Measurements from ENCODE around the gene VSIG2. TPM values are rescaled to one million over a fixed set of nuclear protein-coding genes. Genes with fewer than 3 reads are reported as not detected.
A peak's percentile ranks its signal among the peaks of the same experiment; 100 is the strongest.

VSIG2 gene
- total RNA-seq, 1 donor from 2014 or later, result 1.3 TPM

DNA sequence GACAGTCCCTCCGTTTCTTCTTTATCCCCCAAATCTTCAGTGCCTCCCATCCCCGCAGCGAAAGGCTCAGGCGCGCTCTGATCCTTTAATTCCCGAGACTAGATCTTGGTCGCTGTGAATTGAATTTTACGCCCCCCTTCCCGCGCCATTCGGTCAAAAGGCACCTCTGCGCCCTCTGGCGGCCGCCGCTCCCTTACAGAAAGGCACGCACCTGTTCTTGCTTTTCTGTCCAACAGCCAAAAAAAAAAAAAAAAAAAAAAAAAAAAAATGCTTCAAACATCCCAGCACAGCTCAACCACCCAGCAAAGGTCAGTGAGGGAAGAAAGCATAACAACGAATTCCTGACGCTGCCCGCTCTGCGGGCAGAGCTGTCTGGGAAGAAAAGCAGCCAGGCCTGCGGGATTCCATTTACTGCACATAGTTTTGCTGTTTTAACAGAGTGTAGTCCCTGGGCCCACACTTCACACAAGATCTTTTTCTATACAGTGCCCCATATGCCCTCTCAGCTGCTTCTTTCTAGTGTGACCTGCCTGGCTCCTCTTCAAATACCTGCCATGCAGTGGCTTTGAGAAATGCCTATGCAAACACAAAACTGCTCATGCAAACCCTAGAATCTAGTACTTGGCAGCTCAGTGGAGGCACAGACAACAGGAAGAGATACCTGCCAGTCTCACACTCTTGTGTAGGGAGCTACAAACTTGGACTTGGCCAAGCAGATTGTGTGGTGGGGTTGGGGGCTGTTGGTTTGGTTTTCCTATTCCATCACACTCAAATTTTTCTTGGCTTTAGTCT is 11.3 kb upstream of the VSIG2 start:
- ATAC-seq (peak; percentile 72), DNase-seq (ENCODE audit: low spot score) (peak; percentile 80)

DNA sequence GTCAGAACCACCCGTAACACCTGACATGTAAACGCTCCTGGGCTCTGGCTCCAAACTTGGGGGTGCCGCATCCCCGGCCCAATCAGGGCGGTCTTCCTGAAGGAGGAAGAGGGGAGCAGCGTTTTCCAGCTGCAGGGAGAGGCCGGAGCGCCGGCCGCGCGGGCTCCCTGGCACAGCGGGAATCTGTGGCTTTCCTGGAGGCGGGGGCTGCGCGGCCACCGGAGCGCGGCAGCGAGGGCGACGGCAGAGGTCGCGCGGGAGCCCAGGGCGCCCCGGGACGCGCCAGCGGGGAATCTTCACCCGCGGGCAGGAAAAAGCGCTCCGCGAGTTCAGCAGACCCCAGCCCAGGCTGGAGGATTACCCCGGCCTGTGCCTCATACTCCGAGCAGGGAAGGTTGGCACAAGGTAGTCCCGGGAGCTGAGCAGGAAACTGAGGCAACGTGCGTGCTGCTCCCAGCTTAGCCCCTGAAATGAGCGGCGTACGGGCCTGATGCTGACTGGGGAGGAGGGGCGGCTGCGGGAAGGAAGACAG is 10.6 kb upstream of the VSIG2 start:
- no peak for DNase-seq (ENCODE audit: low spot score)
- ATAC-seq, result peak; percentile 19

GRCh38 chr11:124762105-124762623 is 10.1 kb upstream of the VSIG2 start, which contains the start of gene ESAM:
TSS of gene ESAM (minus strand) at chr11:124762290. CDS start at chr11:124762154, 136 bp downstream.
- peak; percentile 55 for DNase-seq (ENCODE audit: low spot score)
- peak; percentile 67 for ATAC-seq

DNA sequence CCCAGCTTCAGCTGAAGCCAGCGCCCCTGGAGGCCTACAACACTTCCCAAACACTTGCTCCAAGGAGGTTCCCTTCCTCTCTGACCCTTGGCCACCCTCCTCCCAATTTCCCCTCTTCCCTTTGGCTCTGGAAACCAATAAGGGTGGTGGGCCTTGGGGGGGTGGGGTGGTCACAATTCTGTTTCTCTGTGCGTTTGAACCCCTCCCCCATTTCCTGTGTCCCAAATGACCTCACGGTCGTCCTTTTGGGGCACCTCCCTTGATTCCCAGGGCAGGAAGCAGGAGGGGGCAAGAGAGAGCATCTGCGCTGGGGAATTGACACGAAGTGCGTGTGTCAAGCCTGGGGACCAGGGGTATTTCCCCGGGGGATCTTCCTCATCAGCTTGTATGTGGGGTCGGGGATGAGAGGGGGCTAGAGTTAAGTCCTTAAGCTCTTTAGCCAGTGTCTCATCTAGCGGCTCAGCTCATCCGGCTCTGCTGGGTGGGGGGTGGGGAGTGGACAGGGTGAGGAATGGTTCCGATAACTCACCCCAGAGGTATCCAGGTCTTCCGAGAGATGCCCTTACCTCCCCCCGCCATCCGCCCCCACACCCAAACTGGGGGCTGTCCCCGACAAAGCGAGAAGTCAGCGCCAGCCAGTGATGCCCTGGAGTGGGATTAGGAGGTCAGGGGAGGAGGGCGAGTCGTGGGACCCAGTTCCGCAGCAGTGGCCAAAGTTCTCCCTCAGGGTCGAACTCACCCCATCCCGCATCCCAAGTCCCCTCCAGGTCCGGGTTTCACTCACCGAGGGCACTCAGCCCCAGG is 9.4 kb upstream of the VSIG2 start:
- ATAC-seq (no peak), DNase-seq (ENCODE audit: low spot score) (no peak)

GRCh38 chr11:124760806-124761205 is 8.8 kb upstream of the VSIG2 start:
- ATAC-seq, result no peak

DNA sequence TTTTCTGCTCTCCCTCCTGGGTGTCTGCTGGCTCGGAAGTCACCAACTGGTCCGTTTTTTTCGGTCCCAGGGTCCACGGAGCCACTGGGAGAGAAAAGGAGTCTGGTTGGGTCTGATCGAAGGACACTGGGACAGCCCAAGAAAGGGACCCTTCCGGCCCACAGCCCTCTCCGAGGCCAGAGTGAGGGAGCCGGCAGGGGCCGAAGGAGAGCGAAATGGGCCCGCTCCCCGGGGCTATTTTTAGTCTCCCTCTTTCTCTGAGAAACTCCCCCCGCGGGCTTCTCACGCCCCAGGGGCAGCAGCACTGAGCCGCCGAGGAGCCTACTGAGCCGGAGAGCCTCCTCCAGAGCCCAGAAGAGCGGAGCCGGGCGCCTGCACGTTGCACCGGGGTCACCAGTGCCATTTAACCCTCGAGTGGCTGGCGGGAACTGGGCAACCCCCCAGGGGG is 8.2 kb upstream of the VSIG2 start:
- DNase-seq (ENCODE audit: low spot score), result no peak
- no peak for ATAC-seq

More at GRCh38 chr11:124760806-124761205, 8.8 kb upstream of the VSIG2 start:
- no peak for DNase-seq (ENCODE audit: low spot score)

- ATAC-seq (peak; percentile 30), DNase-seq (ENCODE audit: low spot score) (no peak)
Measured at GRCh38 chr11:124759266-124760204, 7.5 kb upstream of the VSIG2 start.

DNA sequence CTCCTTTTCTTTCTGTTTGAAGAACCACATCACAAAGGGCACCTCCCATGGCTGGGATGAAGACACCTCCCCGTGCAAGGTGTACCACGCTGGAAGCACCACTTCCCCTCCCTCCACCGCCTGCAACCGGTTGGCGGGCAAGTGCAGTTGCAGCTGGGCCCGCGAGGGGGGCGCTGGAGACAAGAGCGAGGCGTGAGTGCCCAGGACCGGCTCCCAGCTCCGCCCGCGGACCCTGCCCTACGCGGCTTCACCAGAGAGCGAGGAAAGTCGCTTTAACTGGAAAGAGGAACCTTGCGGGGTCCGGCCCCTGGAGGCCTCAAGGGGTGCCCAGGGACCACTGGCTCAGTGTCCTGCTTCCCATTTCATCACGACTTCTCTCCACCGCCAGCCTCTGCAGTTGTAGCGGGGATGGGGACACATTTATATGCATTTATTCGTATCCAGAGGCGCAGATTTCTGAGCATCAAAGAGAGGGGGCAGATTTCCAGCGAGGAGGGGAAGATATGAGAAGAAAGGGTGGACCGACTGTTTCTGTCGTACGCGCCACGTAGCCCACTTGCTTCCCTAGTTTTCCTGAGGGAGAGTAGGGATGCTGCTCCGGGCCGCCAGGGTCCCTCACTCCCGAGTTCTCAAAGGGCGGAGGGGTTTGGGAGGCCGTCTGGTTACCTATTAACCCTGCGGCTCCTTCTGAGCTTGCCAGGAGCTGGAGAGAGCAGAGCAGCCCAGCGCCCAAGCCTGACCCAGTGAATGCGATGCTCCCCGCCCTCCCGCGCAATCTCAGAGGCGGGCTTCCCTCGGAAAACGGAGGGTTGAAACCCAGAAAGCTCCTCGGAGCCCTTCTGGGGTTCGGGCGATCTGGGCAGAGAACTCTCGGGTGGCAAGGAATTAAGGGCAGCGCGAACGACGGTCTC is 6.6 kb upstream of the VSIG2 start:
- DNase-seq (ENCODE audit: low spot score) (peak; percentile 64), ATAC-seq (peak; percentile 68)

- ATAC-seq (no peak), DNase-seq (ENCODE audit: low spot score) (no peak)
Measured at GRCh38 chr11:124757320-124757719, 5.3 kb upstream of the VSIG2 start.

DNA sequence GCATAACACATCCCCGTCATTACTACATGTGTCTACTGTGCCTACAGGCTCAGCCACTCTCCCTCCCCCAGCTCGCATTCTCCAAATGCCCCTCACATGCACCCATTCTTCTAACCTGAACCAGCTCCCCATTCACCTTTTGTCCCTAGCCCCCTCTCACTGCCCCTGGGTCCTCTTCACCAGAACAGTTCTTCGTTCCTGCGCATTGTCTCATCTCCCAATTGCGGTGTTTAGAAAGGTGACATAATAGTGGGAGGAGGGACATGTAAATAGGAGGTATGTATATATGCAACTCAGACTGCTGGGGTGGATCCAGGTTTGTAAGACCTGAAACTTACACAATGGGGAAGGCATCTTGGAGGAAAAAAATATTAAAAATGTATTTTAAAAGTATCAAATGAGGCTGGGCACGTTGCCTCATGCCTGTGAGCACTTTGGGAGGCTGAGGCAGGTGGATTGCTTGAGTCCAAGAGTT is 4.7 kb upstream of the VSIG2 start:
- DNase-seq (ENCODE audit: low spot score), result no peak
- ATAC-seq, result no peak

DNA sequence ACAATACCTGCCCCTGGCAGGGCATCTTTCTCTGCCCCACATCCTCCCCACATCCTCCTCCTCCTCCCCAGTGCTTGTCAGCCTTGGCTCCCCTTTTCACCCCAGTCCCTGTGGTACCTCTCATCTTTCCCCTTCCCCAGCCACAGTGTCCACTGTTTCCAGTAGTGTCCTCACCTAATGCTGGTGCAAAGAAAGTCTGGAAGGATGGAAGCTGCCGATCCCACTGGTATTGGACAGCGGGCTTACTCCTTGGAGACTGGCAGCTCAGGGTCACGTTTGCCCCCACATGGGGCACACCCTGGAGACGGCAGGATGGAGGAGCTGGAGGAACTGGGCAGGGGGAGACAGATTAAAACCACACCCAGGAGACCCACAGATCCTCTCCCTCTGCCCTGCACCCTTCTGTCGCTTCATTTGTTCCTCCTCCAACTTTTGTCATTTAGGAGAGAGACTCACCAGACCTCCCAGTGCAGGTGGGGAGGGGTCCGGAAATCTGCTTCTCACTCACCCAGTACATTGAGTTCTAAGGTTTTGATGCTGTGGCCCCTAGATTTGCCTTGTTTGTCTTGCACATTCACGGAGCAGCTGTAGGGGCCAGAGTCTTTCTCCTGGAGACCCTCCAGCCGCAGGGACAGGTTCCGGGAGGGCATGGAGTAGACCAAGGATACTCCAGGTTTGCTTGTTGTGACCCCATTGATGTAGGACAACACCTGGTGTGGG is 4.1 kb upstream of the VSIG2 start:
- ATAC-seq (no peak), DNase-seq (ENCODE audit: low spot score) (no peak)

GRCh38 chr11:124754710-124755109 is 2.7 kb upstream of the VSIG2 start:
- no peak for ATAC-seq

DNA sequence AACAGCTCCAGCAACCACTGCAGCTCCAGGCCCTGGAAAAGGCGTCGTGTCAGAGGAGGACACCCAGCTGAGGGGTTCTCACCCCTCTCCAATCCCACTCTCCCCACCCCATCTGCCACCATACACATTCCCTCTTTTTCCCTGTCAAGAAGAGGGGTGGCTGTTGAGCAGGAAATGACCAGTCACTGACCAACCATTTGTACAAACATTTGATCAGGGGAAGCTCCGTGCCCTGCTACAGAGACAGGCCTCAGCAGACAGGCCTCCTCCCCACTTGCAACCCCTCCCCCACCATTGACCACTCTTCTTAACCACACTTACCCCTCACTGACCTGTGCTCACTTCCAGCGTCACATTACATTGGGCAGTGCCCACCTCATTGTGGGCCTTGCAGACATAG is 2.3 kb upstream of the VSIG2 start:
- ATAC-seq, result no peak
- no peak for DNase-seq (ENCODE audit: low spot score)

More at GRCh38 chr11:124754710-124755109, 2.7 kb upstream of the VSIG2 start:
- DNase-seq (ENCODE audit: low spot score), result no peak

- ATAC-seq, result no peak
- DNase-seq (ENCODE audit: low spot score), result no peak
Measured at GRCh38 chr11:124753624-124754023, 1.6 kb upstream of the VSIG2 start.

GRCh38 chr11:124753205-124753604 is 1.1 kb upstream of the VSIG2 start:
- ATAC-seq, result no peak
- no peak for DNase-seq (ENCODE audit: low spot score)

DNA sequence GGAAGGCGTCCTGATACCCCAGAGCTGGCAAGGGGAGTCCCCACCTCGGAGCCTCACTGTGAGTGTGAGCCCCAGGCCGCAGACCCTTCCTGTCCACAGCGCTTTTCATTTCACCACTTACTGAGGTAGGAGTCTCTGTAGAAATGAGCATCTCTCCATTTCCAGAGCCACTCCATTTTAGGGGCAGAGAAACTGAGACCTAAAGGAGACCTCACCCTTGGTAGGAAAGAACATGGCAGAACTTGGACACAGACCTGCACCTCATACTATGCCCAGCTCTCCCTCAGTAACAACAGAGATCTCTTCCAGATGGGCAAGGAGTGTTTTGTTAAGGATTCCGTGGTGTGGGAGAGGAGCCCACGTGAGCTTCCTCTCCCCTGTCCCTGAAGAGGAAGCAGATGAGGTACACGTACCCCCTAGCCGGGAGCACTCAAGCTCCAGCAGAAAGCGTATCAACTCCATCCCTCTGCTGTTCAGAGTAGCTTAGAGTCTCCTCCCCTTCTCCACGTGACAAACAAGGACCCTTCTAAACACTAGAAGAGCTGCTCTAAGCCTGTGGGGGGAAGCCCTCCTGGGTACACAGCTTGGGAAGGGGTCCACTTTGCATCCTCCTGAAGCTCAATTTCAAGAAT is 532 bp upstream of the VSIG2 start:
- ATAC-seq (no peak), DNase-seq (ENCODE audit: low spot score) (no peak)

GRCh38 chr11:124751391-124751740 is 689 bp downstream of the VSIG2 start:
- no peak for ATAC-seq
- DNase-seq (ENCODE audit: low spot score), result no peak

- ATAC-seq (no peak), DNase-seq (ENCODE audit: low spot score) (no peak)
Measured at GRCh38 chr11:124749912-124750311, 2.1 kb downstream of the VSIG2 start.
